Measurements from ENCODE around the gene METTL21A. TPM values are rescaled to one million over a fixed set of nuclear protein-coding genes. Genes with fewer than 3 reads are reported as not detected.

The METTL21A gene
- total and polyA plus RNA-seq, 2 experiments from 2014 or later = 86.0 to 118 TPM

DNA sequence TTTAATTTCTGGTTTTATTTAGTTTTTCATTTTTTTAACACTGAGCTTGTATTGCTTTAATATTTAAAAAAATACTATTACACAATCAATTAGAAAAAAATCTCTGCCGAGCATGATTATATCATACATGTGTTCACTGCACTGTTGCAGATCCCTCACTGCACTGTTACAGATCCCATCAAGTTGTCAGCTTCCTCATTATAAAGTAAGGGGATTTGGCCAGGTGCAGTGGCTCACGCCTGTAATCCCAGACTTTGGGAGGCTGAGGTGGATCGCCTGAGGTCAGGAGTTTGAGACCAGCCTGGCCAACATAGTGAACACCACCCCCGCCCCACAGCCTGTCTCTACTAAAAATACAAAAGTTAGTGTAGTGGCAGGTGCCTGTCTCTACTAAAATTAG lies 33.0 kb upstream of the METTL21A start:
- H4K20me1 ChIP-seq (replicated peaks; ENCODE audit: insufficient read depth) = no peaks in the 10 kb centered on the region
- no peak overlapping the region for H3K4me2 ChIP-seq
- H3K27ac ChIP-seq (ENCODE audit: low read depth) = no peak overlapping the region
- no peaks in the 10 kb centered on the region for H3K4me1 ChIP-seq (ENCODE audit: insufficient read depth)
- H2AFZ ChIP-seq = no peak overlapping the region
- no peaks in the 10 kb centered on the region for H3K9me3 Mint-ChIP-seq
- no peaks in the 10 kb centered on the region for H3K36me3 Mint-ChIP-seq (ENCODE audit: low read depth)
- peaks cover 7% of the 10 kb centered on the region; the same call in 1 of the 3 replicates for H3K4me1 Mint-ChIP-seq
- no peaks in the 10 kb centered on the region for H3K27me3 ChIP-seq (ENCODE audit: insufficient read depth)
- TF ChIP-seq CREB1 (CRISPR knock-in tag; IDR thresholded peaks at IDR 0.05; ENCODE audit: low read depth) (no peak), STAT1 (IDR thresholded peaks at IDR 0.05; ENCODE audit: unreplicated experiment) (no peak), EZH2 (IDR thresholded peaks at IDR 0.05; ENCODE audit: low read depth, unreplicated experiment) (no peak), POLR2AphosphoS5 (IDR thresholded peaks at IDR 0.05; ENCODE audit: low read depth) (no peak), ZNF331 (CRISPR knock-in tag; IDR thresholded peaks at IDR 0.05; ENCODE audit: low read depth) (no peak), JUNB (IDR thresholded peaks at IDR 0.05; ENCODE audit: unreplicated experiment) (no peak), EZH2phosphoT487 (IDR thresholded peaks at IDR 0.05; ENCODE audit: unreplicated experiment) (no peak), ZNF114 (CRISPR knock-in tag; IDR thresholded peaks at IDR 0.05) (no peak), NANOG (IDR thresholded peaks at IDR 0.05; ENCODE audit: borderline replicate concordance) (no peak)
- TF ChIP-seq, protein P1, sequence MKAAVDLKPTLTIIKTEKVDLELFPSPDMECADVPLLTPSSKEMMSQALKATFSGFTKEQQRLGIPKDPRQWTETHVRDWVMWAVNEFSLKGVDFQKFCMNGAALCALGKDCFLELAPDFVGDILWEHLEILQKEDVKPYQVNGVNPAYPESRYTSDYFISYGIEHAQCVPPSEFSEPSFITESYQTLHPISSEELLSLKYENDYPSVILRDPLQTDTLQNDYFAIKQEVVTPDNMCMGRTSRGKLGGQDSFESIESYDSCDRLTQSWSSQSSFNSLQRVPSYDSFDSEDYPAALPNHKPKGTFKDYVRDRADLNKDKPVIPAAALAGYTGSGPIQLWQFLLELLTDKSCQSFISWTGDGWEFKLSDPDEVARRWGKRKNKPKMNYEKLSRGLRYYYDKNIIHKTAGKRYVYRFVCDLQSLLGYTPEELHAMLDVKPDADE (IDR thresholded peaks at IDR 0.05) = no peak
- TF ChIP-seq, protein P2, sequence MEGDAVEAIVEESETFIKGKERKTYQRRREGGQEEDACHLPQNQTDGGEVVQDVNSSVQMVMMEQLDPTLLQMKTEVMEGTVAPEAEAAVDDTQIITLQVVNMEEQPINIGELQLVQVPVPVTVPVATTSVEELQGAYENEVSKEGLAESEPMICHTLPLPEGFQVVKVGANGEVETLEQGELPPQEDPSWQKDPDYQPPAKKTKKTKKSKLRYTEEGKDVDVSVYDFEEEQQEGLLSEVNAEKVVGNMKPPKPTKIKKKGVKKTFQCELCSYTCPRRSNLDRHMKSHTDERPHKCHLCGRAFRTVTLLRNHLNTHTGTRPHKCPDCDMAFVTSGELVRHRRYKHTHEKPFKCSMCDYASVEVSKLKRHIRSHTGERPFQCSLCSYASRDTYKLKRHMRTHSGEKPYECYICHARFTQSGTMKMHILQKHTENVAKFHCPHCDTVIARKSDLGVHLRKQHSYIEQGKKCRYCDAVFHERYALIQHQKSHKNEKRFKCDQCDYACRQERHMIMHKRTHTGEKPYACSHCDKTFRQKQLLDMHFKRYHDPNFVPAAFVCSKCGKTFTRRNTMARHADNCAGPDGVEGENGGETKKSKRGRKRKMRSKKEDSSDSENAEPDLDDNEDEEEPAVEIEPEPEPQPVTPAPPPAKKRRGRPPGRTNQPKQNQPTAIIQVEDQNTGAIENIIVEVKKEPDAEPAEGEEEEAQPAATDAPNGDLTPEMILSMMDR (conservative IDR thresholded peaks at IDR 0.05; ENCODE audit: low read depth in 2 of 2) = no peak
- TF ChIP-seq, protein P3, sequence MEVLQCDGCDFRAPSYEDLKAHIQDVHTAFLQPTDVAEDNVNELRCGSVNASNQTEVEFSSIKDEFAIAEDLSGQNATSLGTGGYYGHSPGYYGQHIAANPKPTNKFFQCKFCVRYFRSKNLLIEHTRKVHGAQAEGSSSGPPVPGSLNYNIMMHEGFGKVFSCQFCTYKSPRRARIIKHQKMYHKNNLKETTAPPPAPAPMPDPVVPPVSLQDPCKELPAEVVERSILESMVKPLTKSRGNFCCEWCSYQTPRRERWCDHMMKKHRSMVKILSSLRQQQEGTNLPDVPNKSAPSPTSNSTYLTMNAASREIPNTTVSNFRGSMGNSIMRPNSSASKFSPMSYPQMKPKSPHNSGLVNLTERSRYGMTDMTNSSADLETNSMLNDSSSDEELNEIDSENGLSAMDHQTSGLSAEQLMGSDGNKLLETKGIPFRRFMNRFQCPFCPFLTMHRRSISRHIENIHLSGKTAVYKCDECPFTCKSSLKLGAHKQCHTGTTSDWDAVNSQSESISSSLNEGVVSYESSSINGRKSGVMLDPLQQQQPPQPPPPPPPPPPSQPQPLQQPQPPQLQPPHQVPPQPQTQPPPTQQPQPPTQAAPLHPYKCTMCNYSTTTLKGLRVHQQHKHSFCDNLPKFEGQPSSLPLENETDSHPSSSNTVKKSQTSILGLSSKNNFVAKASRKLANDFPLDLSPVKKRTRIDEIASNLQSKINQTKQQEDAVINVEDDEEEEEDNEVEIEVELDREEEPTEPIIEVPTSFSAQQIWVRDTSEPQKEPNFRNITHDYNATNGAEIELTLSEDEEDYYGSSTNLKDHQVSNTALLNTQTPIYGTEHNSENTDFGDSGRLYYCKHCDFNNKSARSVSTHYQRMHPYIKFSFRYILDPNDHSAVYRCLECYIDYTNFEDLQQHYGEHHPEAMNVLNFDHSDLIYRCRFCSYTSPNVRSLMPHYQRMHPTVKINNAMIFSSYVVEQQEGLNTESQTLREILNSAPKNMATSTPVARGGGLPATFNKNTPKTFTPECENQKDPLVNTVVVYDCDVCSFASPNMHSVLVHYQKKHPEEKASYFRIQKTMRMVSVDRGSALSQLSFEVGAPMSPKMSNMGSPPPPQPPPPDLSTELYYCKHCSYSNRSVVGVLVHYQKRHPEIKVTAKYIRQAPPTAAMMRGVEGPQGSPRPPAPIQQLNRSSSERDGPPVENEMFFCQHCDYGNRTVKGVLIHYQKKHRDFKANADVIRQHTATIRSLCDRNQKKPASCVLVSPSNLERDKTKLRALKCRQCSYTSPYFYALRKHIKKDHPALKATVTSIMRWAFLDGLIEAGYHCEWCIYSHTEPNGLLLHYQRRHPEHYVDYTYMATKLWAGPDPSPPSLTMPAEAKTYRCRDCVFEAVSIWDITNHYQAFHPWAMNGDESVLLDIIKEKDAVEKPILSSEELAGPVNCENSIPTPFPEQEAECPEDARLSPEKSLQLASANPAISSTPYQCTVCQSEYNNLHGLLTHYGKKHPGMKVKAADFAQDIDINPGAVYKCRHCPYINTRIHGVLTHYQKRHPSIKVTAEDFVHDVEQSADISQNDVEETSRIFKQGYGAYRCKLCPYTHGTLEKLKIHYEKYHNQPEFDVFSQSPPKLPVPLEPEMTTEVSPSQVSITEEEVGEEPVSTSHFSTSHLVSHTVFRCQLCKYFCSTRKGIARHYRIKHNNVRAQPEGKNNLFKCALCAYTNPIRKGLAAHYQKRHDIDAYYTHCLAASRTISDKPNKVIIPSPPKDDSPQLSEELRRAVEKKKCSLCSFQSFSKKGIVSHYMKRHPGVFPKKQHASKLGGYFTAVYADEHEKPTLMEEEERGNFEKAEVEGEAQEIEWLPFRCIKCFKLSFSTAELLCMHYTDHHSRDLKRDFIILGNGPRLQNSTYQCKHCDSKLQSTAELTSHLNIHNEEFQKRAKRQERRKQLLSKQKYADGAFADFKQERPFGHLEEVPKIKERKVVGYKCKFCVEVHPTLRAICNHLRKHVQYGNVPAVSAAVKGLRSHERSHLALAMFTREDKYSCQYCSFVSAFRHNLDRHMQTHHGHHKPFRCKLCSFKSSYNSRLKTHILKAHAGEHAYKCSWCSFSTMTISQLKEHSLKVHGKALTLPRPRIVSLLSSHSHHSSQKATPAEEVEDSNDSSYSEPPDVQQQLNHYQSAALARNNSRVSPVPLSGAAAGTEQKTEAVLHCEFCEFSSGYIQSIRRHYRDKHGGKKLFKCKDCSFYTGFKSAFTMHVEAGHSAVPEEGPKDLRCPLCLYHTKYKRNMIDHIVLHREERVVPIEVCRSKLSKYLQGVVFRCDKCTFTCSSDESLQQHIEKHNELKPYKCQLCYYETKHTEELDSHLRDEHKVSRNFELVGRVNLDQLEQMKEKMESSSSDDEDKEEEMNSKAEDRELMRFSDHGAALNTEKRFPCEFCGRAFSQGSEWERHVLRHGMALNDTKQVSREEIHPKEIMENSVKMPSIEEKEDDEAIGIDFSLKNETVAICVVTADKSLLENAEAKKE (CRISPR knock-in tag; IDR thresholded peaks at IDR 0.05) = no peak
- TF ChIP-seq, protein P4, sequence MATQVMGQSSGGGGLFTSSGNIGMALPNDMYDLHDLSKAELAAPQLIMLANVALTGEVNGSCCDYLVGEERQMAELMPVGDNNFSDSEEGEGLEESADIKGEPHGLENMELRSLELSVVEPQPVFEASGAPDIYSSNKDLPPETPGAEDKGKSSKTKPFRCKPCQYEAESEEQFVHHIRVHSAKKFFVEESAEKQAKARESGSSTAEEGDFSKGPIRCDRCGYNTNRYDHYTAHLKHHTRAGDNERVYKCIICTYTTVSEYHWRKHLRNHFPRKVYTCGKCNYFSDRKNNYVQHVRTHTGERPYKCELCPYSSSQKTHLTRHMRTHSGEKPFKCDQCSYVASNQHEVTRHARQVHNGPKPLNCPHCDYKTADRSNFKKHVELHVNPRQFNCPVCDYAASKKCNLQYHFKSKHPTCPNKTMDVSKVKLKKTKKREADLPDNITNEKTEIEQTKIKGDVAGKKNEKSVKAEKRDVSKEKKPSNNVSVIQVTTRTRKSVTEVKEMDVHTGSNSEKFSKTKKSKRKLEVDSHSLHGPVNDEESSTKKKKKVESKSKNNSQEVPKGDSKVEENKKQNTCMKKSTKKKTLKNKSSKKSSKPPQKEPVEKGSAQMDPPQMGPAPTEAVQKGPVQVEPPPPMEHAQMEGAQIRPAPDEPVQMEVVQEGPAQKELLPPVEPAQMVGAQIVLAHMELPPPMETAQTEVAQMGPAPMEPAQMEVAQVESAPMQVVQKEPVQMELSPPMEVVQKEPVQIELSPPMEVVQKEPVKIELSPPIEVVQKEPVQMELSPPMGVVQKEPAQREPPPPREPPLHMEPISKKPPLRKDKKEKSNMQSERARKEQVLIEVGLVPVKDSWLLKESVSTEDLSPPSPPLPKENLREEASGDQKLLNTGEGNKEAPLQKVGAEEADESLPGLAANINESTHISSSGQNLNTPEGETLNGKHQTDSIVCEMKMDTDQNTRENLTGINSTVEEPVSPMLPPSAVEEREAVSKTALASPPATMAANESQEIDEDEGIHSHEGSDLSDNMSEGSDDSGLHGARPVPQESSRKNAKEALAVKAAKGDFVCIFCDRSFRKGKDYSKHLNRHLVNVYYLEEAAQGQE (IDR thresholded peaks at IDR 0.05; ENCODE audit: unreplicated experiment) = no peak
- peaks cover 7% of the 10 kb centered on the region for H3K27me3 Mint-ChIP-seq (ENCODE audit: insufficient read depth, low read depth, poor library complexity)
- H3K4me3 Mint-ChIP-seq = no peak overlapping the region
- no peak for DNase-seq (ENCODE audit: low spot score)
- H3K36me3 ChIP-seq (ENCODE audit: insufficient read depth) = no peaks in the 10 kb centered on the region
- no peaks in the 10 kb centered on the region for H3F3A ChIP-seq (replicated peaks; ENCODE audit: low read depth)
- no peak for ATAC-seq
- no peak overlapping the region for H3K27ac Mint-ChIP-seq
- H3K4me3 ChIP-seq = no peak overlapping the region
- no peaks in the 10 kb centered on the region for H3K79me2 ChIP-seq (replicated peaks; ENCODE audit: insufficient read depth)
- H3K9me2 ChIP-seq (ENCODE audit: insufficient read depth) = no peaks in the 10 kb centered on the region; the same call in 1 of the 2 replicates
